ENCODE measurements around the gene DVL3.
"Not testable (repeated sequence)": the region's sequence is repeated elsewhere in the genome, so short reads cannot be mapped to it uniquely, and the experiment has no call there.

The DVL3 gene

DNA sequence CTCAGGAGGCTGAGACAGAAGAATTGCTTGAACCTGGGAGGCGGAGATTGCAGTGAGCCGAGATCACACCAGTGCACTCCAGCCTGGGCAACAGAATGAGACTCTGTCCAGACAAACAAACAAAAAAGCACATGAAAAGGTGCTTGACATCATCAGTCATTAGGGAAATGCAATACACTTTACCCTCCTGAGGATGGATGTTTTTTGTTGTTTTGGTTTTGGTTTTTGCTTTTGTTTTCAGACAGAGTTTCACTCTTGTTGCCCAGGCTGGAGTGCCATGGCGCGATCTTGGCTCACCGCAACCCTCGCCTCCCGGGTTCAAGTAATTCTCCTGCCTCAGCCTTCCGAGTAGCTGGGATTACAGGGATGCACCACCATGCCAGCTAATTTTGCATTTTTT, 34.1 kb upstream of the DVL3 start:
- H2BK15ac ChIP-seq (ENCODE audit: low read depth, poor library complexity, severe bottlenecking); H2BK12ac ChIP-seq (ENCODE audit: low read length in 2 of 2); H3K79me1 ChIP-seq (replicated peaks; ENCODE audit: low read length, poor library complexity, severe bottlenecking); H3K4me3 ChIP-seq (ENCODE audit: insufficient read depth in 1 of 2, low read depth in 1 of 2, low read length in 2 of 2); H2AK5ac ChIP-seq (ENCODE audit: low read length, severe bottlenecking); H3K4me2 ChIP-seq (ENCODE audit: low read length, poor library complexity, severe bottlenecking); H2AFZ ChIP-seq (ENCODE audit: low read depth, low read length); H3K14ac ChIP-seq (ENCODE audit: low read length in 2 of 2); H3K4me1 ChIP-seq (ENCODE audit: control insufficient read depth, insufficient read depth, low read depth, low read length); H3K9me3 ChIP-seq (ENCODE audit: control insufficient read depth, low read length); H3K4ac ChIP-seq (ENCODE audit: low read depth in 1 of 2, low read length in 2 of 2); H3K27ac ChIP-seq (ENCODE audit: low read length, poor library complexity, severe bottlenecking); H4K91ac ChIP-seq (ENCODE audit: low read length); H3K36me3 ChIP-seq (ENCODE audit: control insufficient read depth in 1 of 2, insufficient read depth in 2 of 2, low read depth in 1 of 2, low read length in 2 of 2); H2BK120ac ChIP-seq (ENCODE audit: low read depth, low read length); H3K23ac ChIP-seq (ENCODE audit: low read length in 2 of 2); H3K18ac ChIP-seq (ENCODE audit: low read depth in 1 of 2, low read length in 2 of 2); H2BK5ac ChIP-seq (ENCODE audit: low read depth, low read length, poor library complexity, severe bottlenecking); H3K9ac ChIP-seq (ENCODE audit: low read length); DNase-seq; H4K8ac ChIP-seq (ENCODE audit: low read length): not testable (repeated sequence)
- 92% methylated on average over 8 of the region's 8 CpGs for WGBS
- peaks cover 10 to 16% of the 10 kb centered on the region in 2 experiments for H3K27me3 ChIP-seq (ENCODE audit: control insufficient read depth in 1 of 2, insufficient read depth in 1 of 2, low read length in 2 of 2)

DNA sequence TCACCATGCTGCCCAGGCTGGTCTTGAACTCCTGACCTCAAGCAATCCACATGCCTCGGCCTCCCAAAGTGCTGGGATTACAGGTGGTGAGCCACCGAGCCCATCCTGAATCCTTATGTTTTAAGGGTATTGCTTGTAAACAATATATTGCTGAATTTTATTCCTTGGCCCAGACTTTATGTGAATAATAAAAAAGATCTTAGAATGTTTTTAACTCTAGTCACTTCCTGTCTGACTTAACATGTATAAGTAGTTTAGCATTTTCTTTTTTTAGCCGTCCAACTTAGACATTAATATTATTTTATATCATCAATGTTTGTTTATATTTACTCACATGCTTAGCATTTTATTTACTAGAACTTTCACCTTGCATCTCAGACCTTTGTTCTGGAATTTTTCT, 29.2 kb upstream of the DVL3 start:
- Histone ChIP-seq H3K4ac (ENCODE audit: low read depth in 1 of 2, low read length in 2 of 2) (no peak overlapping the region), H3K79me1 (replicated peaks; ENCODE audit: low read length, poor library complexity, severe bottlenecking) (no peaks in the 10 kb centered on the region), H2AFZ (ENCODE audit: low read depth, low read length) (no peak overlapping the region), H2AK5ac (ENCODE audit: low read length, severe bottlenecking) (no peak overlapping the region), H3K9me3 (ENCODE audit: control insufficient read depth, low read length) (no peaks in the 10 kb centered on the region), H2BK12ac (ENCODE audit: low read length in 2 of 2) (no peak overlapping the region), H3K14ac (ENCODE audit: low read length in 2 of 2) (no peak overlapping the region), H3K23ac (ENCODE audit: low read length in 2 of 2) (no peak overlapping the region), H2BK120ac (ENCODE audit: low read depth, low read length) (no peak overlapping the region), H3K27me3 (ENCODE audit: control insufficient read depth in 1 of 2, insufficient read depth in 1 of 2, low read length in 2 of 2) (no peaks in the 10 kb centered on the region), H4K8ac (ENCODE audit: low read length) (no peak overlapping the region), H3K4me2 (ENCODE audit: low read length, poor library complexity, severe bottlenecking) (no peak overlapping the region), H3K27ac (ENCODE audit: low read length, poor library complexity, severe bottlenecking) (no peak overlapping the region), H3K4me3 (ENCODE audit: insufficient read depth in 1 of 2, low read depth in 1 of 2, low read length in 2 of 2) (no peak overlapping the region), H2BK15ac (ENCODE audit: low read depth, poor library complexity, severe bottlenecking) (no peak overlapping the region), H3K18ac (ENCODE audit: low read depth in 1 of 2, low read length in 2 of 2) (no peak overlapping the region), H3K36me3 (ENCODE audit: control insufficient read depth in 1 of 2, insufficient read depth in 2 of 2, low read depth in 1 of 2, low read length in 2 of 2) (no peaks in the 10 kb centered on the region), H3K9ac (ENCODE audit: low read length) (no peak overlapping the region), H3K4me1 (ENCODE audit: control insufficient read depth, insufficient read depth, low read depth, low read length) (no peaks in the 10 kb centered on the region), H2BK5ac (ENCODE audit: low read depth, low read length, poor library complexity, severe bottlenecking) (no peak overlapping the region), H4K91ac (ENCODE audit: low read length) (no peak overlapping the region)
- 90% methylated on average over 1 of the region's 3 CpGs for WGBS
- DNase-seq = no peak

DNA sequence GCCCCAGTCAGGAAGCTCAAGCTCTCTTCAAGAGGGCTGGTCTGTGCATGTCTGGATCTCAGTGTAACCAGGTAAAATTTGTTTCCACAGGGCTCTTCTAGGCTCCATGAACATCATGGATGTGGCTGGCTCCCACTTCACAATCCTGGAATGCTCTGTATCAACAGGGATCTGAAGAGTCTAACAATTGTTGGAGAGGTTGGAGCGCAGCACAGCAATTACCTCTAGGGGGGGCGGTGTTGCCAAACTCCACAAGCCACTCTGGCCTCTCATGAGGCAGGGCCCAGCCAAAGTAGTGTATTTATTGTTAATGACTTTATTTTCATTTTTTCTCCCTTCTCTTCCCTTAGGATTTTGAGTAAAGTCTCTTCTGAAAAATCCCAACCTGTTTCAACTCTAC, 26.2 kb upstream of the DVL3 start:
- Histone ChIP-seq H3K23ac (ENCODE audit: low read length in 2 of 2) (no peak overlapping the region), H3K9me3 (ENCODE audit: control insufficient read depth, low read length) (no peaks in the 10 kb centered on the region), H2AFZ (ENCODE audit: low read depth, low read length) (no peak overlapping the region), H3K4me2 (ENCODE audit: low read length, poor library complexity, severe bottlenecking) (no peak overlapping the region), H3K9ac (ENCODE audit: low read length) (peak overlapping the region; percentile 32), H3K4me1 (ENCODE audit: control insufficient read depth, insufficient read depth, low read depth, low read length) (no peaks in the 10 kb centered on the region), H3K27me3 (ENCODE audit: control insufficient read depth in 1 of 2, insufficient read depth in 1 of 2, low read length in 2 of 2) (no peaks in the 10 kb centered on the region), H4K8ac (ENCODE audit: low read length) (no peak overlapping the region), H3K36me3 (ENCODE audit: control insufficient read depth in 1 of 2, insufficient read depth in 2 of 2, low read depth in 1 of 2, low read length in 2 of 2) (no peaks in the 10 kb centered on the region), H3K27ac (ENCODE audit: low read length, poor library complexity, severe bottlenecking) (no peak overlapping the region), H3K14ac (ENCODE audit: low read length in 2 of 2) (no peak overlapping the region), H2AK5ac (ENCODE audit: low read length, severe bottlenecking) (no peak overlapping the region), H2BK120ac (ENCODE audit: low read depth, low read length) (no peak overlapping the region), H2BK5ac (ENCODE audit: low read depth, low read length, poor library complexity, severe bottlenecking) (no peak overlapping the region), H3K18ac (ENCODE audit: low read depth in 1 of 2, low read length in 2 of 2) (no peak overlapping the region), H3K4me3 (ENCODE audit: insufficient read depth in 1 of 2, low read depth in 1 of 2, low read length in 2 of 2) (no peak overlapping the region), H4K91ac (ENCODE audit: low read length) (no peak overlapping the region), H3K79me1 (replicated peaks; ENCODE audit: low read length, poor library complexity, severe bottlenecking) (peaks cover 1% of the 10 kb centered on the region), H3K4ac (ENCODE audit: low read depth in 1 of 2, low read length in 2 of 2) (no peak overlapping the region), H2BK12ac (ENCODE audit: low read length in 2 of 2) (no peak overlapping the region), H2BK15ac (ENCODE audit: low read depth, poor library complexity, severe bottlenecking) (no peak overlapping the region)
- WGBS = 60% methylated on average over 1 of the region's 2 CpGs
- DNase-seq = peak; percentile 45

DNA sequence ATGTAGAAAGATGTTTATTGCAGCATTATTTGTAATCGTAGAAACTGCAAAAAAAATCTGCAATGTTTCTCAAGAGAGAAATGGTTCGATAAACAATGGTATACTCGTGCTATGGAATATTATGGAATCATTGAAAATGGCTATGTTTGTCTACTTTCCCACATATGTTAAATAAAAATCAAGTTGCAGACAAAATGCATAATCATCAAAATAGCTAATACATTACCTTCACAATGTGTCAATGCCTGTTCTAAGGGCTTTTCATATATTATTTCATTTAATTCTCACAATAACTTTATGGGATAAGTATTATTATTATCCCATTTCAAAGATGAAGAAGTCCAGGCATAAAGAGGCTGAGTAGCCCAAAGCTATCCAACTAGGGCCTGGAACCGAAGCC, 22.2 kb upstream of the DVL3 start:
- no peak overlapping the region for H2BK5ac ChIP-seq (ENCODE audit: low read depth, low read length, poor library complexity, severe bottlenecking)
- DNase-seq = no peak
- no peak overlapping the region for H3K27ac ChIP-seq (ENCODE audit: low read length, poor library complexity, severe bottlenecking)
- peaks cover 10% of the 10 kb centered on the region for H3K79me1 ChIP-seq (replicated peaks; ENCODE audit: low read length, poor library complexity, severe bottlenecking)
- no peak overlapping the region for H3K9ac ChIP-seq (ENCODE audit: low read length)
- H3K14ac ChIP-seq (ENCODE audit: low read length in 2 of 2) = no peak overlapping the region
- H3K27me3 ChIP-seq (ENCODE audit: control insufficient read depth in 1 of 2, insufficient read depth in 1 of 2, low read length in 2 of 2) = no peaks in the 10 kb centered on the region
- no peak overlapping the region for H2AK5ac ChIP-seq (ENCODE audit: low read length, severe bottlenecking)
- H3K18ac ChIP-seq (ENCODE audit: low read depth in 1 of 2, low read length in 2 of 2) = no peak overlapping the region
- H4K91ac ChIP-seq (ENCODE audit: low read length) = no peak overlapping the region
- peaks cover 4 to 9% of the 10 kb centered on the region in 2 experiments for H3K36me3 ChIP-seq (ENCODE audit: control insufficient read depth in 1 of 2, insufficient read depth in 2 of 2, low read depth in 1 of 2, low read length in 2 of 2)
- H3K4ac ChIP-seq (ENCODE audit: low read depth in 1 of 2, low read length in 2 of 2) = no peak overlapping the region
- WGBS = 100% methylated on average over 1 of the region's 4 CpGs
- no peak overlapping the region for H2AFZ ChIP-seq (ENCODE audit: low read depth, low read length)
- no peak overlapping the region for H2BK120ac ChIP-seq (ENCODE audit: low read depth, low read length)
- no peak overlapping the region for H2BK15ac ChIP-seq (ENCODE audit: low read depth, poor library complexity, severe bottlenecking)
- no peak overlapping the region for H3K4me2 ChIP-seq (ENCODE audit: low read length, poor library complexity, severe bottlenecking)
- H2BK12ac ChIP-seq (ENCODE audit: low read length in 2 of 2) = no peak overlapping the region
- H3K23ac ChIP-seq (ENCODE audit: low read length in 2 of 2) = no peak overlapping the region
- no peak overlapping the region for H3K4me3 ChIP-seq (ENCODE audit: insufficient read depth in 1 of 2, low read depth in 1 of 2, low read length in 2 of 2)
- H3K9me3 ChIP-seq (ENCODE audit: control insufficient read depth, low read length) = no peaks in the 10 kb centered on the region
- no peak overlapping the region for H4K8ac ChIP-seq (ENCODE audit: low read length)
- no peaks in the 10 kb centered on the region for H3K4me1 ChIP-seq (ENCODE audit: control insufficient read depth, insufficient read depth, low read depth, low read length)

All from mesenchymal stem cell (in vitro differentiated cells and primary cell).